Right lobe of liver (tissue), 6 donors: ENCODE results near the gene FZD1. TPM values are rescaled to one million over a fixed set of nuclear protein-coding genes. Genes with fewer than 3 reads are reported as not detected.
A peak's percentile ranks its signal among the peaks of the same experiment; 100 is the strongest.

Experiments
- ATAC-seq, 4 donors: fragments of 200-7000 bp; cut with Tn5 transposase; one replicate each; pipeline ENCODE4 v1.9.1; 2020; ENCODE audit warnings: mild to moderate bottlenecking in 4 of 4, moderate library complexity in 4 of 4
- DNase-seq, 3 donors: peaks; one replicate each; pipeline ENCODE4 v3.0.0-alpha.2; 2020
- H3K27ac ChIP-seq, 3 donors: fragments of 200-600 bp; one replicate each; pipeline ENCODE4 v1.8.0; 2022
- H3K27me3 ChIP-seq, 2 donors: fragments of 200-600 bp; one replicate each; pipeline ENCODE4 v1.8.0; 2022
- H3K36me3 ChIP-seq, 4 donors: fragments of 200-600 bp; sonication (generic) in 1 of 4; one replicate each; pipeline versions ENCODE4 v1.5.1 to v1.8.0; 2017 to 2022; ENCODE audit warnings: control low read depth in 1 of 4
- H3K4me1 ChIP-seq, 4 donors: fragments of 200-600 bp; sonication (generic) in 1 of 4; one replicate each; pipeline versions ENCODE4 v1.5.1 to v1.8.0; 2017 to 2022; ENCODE audit warnings: control low read depth in 1 of 4
- H3K4me3 ChIP-seq, 3 donors: fragments of 200-600 bp; one replicate each; pipeline ENCODE4 v1.8.0; 2022
- H3K9me3 ChIP-seq, 4 donors: fragments of 200-600 bp; sonication (generic) in 1 of 4; one replicate each; pipeline versions ENCODE4 v1.5.1 to v1.8.0; 2017 to 2022; ENCODE audit warnings: control low read depth in 1 of 4
- POLR2A ChIP-seq: fragments of 450-650 bp; IDR thresholded peaks from one replicate; pipeline ENCODE4 v1.6.1; 2017; ENCODE audit warnings: antibody characterized with exemption, mild to moderate bottlenecking
- whole genome bisulfite sequencing: methylation state at CpG from one replicate; pipeline ENCODE4 v1.1.6; 2018; ENCODE audit warnings: low coverage, low lambda C conversion rate; ENCODE audit not compliant: insufficient coverage; ENCODE audit errors: missing lambda C conversion rate; 5-methylcytosine and 5-hydroxymethylcytosine counted together
- intact Hi-C, 2 donors: fragments of 100-400 bp; cut with DNase I; formaldehyde crosslinking; loops; one replicate each; pipeline versions ENCODE4 v1.11.2 to v1.14.1; 2022
- total RNA-seq, 6 experiments: library from RNA; depleted of rRNA in 2 of 6; stranded (reverse); fragments of >200 nt in 2 of 6; fragmentation: NEBNext Ultra II Directional in 3 of 6; extraction: Animal tissue kit (Norgen Biotek cat#: 25700) in 3 of 6; gene quantifications; one replicate each; pipeline versions ENCODE4 v1.1.0 to v1.2.4, GENCODE V29; 2016 to 2023
- TF ChIP-seq, protein P1 (sequence below), 4 donors: fragments of 200-600 bp in 3 of 4; fragments of 450-650 bp in 1 of 4; IDR thresholded peaks; one replicate each; pipeline versions ENCODE4 v1.5.1 to v1.8.0; 2016 to 2022; ENCODE audit warnings: antibody characterized with exemption in 4 of 4, mild to moderate bottlenecking in 2 of 4
- donor health status: DM: no; HTN: yes; CAD: no.
- donor health status: DM: no; HTN: no; CAD: no.
- donor health status: DM: no; HTN: no; CAD: no.
- donor health status: DM: no; HTN: yes; CAD: no.
- donor health status: DM: no; HTN: yes; CAD: no.

Gene FZD1
- total RNA-seq, 6 experiments from 2014 or later: 1.3 to 2.6 (median 1.6) TPM

DNA sequence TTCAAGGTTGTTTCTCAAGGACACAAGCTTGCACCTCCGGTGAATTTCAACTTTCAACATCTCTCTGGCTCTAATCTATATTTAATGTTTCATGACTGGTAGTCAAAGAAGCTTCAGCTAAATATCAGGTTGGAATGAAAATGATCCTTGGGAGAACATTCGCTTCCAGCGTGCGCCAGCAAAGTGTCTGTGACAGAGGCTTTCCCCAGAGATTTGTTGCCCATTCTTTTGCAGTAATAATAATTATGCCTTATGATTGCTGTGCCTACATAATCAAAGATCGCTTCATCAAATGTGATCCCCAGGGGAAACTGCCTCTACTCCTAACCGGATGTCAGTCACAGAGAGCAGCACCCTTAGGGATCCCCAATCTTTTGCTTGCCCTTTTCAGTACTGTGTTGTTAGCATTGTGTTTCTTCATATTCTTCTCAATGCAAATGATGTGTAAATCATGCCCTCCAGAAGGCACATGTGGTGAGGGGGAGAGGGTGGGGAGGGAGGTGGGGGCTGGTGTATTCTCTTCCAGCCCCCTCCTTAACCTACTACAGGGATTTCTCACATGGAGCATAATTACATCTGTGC lies 30.5 kb downstream of the FZD1 start:
- Histone ChIP-seq H3K27me3 (no peaks in the 10 kb centered on the region), H3K27ac (no peak overlapping the region), H3K4me3 (no peak overlapping the region), H3K9me3 (no peaks in the 10 kb centered on the region), H3K4me1 (no peaks in the 10 kb centered on the region), H3K36me3 (no peaks in the 10 kb centered on the region)
- no peak for ATAC-seq
- WGBS: 71% methylated on average over 6 of the region's 6 CpGs
- intact Hi-C loops: no loop called here
- DNase-seq: no peak
- TF ChIP-seq, protein P1, sequence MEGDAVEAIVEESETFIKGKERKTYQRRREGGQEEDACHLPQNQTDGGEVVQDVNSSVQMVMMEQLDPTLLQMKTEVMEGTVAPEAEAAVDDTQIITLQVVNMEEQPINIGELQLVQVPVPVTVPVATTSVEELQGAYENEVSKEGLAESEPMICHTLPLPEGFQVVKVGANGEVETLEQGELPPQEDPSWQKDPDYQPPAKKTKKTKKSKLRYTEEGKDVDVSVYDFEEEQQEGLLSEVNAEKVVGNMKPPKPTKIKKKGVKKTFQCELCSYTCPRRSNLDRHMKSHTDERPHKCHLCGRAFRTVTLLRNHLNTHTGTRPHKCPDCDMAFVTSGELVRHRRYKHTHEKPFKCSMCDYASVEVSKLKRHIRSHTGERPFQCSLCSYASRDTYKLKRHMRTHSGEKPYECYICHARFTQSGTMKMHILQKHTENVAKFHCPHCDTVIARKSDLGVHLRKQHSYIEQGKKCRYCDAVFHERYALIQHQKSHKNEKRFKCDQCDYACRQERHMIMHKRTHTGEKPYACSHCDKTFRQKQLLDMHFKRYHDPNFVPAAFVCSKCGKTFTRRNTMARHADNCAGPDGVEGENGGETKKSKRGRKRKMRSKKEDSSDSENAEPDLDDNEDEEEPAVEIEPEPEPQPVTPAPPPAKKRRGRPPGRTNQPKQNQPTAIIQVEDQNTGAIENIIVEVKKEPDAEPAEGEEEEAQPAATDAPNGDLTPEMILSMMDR (IDR thresholded peaks at IDR 0.05): no peak
- TF ChIP-seq POLR2A: no peak

DNA sequence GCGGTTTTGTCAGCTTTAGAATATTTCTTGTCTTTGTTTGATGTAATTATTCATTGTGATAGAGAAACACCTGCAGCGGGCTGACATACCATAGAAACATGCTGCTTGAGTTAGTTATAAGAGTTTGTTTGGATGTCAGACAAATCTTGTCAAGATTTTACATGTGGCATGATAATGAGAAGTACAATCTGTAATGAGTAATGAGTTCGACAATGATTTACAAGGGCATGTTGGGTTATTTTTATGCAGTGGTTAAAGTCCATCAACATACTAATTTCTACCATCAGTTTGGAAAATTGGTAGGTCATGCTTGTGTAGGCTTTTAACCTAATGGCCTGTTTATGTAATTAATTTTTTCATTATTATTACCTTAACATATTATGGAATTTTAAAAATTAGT lies 31.3 kb downstream of the FZD1 start:
- DNase-seq (no peak), ATAC-seq (no peak)
- H3K36me3 ChIP-seq: no peaks in the 10 kb centered on the region

DNA sequence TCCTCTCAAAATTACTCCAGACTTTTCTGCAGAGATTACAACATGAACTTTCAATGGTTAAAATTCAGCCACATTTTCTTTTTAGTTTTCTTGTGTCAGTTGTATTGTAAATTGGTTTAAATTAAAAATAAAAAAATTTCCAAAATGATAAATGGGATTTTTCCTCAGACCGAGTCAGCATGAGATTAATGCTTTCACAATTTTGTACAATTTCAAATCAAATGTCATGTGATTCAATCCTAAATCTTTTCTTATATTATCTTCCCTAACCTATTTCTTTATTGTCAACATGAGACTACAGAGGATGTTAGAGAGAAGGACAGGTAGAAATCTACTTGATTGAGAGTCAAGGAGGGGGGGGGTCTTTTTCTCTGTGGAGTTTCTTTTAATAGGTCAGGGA lies 33.7 kb downstream of the FZD1 start:
- 67% methylated on average over 1 of the region's 1 CpG for WGBS
- Histone ChIP-seq H3K27ac (no peak overlapping the region), H3K27me3 (no peaks in the 10 kb centered on the region), H3K4me3 (no peak overlapping the region), H3K36me3 (no peaks in the 10 kb centered on the region), H3K4me1 (no peaks in the 10 kb centered on the region), H3K9me3 (no peaks in the 10 kb centered on the region)
- intact Hi-C loops: no loop called here
- DNase-seq (no peak), ATAC-seq (no peak)
- no peak for TF ChIP-seq POLR2A
- TF ChIP-seq, protein P1 (IDR thresholded peaks at IDR 0.05): no peak

More for the DNA sequence above, 31.3 kb downstream of the FZD1 start:
- Histone ChIP-seq H3K4me1 (no peaks in the 10 kb centered on the region), H3K27ac (no peak overlapping the region), H3K9me3 (no peaks in the 10 kb centered on the region), H3K4me3 (no peak overlapping the region), H3K27me3 (no peaks in the 10 kb centered on the region)
- TF ChIP-seq POLR2A: no peak
- TF ChIP-seq, protein P1 (IDR thresholded peaks at IDR 0.05): no peak
- 82% methylated on average over 3 of the region's 3 CpGs for WGBS
- intact Hi-C loops: no loop called here

DNA sequence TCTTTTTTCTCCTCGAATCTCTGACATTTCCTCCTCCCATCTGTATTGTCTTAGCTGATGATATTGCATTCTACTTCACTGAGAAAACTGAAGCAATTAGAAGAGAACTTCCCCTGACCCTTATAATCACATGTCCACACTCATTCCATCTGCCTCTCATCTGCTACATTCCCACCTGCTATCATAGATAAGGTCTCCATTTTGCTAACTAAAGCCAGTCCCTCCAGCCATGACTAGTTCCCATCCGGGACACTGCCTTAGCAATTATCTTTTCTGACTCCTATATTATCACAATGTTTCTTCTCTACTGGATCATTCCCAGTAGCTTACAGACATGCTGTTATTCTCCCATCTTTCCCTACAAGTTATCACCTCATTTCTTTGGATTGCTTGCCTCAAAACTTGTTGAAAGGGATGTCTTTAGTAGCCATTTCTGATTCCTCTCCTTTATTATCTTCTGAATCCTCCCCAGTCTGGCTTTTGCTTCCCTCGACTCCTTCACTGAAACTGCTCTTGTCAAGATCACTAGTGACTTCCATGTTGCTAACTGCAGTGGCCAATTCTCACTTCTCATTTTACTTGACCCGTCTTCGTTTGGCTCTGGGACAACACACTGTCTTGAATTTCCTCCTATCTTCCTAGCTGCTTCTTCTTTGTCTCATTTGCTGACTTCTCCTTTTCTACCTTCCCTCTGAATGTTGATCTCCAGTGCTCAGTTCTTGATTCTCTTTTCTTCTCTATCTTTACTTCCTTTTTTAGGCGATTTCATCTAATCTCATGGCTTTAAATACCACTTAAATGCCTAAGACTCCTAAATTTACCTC lies 35.9 kb downstream of the FZD1 start:
- WGBS: 58% methylated on average over 6 of the region's 6 CpGs
- ATAC-seq (peak; percentile 42 to 75 (median 55)), DNase-seq (no peak)
- no peaks in the 10 kb centered on the region for H3K4me1 ChIP-seq
- no peaks in the 10 kb centered on the region for H3K36me3 ChIP-seq
- H3K9me3 ChIP-seq: no peaks in the 10 kb centered on the region
- intact Hi-C loops: no loop called here
- H3K4me3 ChIP-seq: no peak overlapping the region
- no peak for TF ChIP-seq POLR2A
- TF ChIP-seq, protein P1 (IDR thresholded peaks at IDR 0.05): no peak
- no peak overlapping the region for H3K27ac ChIP-seq
- H3K27me3 ChIP-seq: no peaks in the 10 kb centered on the region
